Type B pancreatic cell (in vitro differentiated cells): ENCODE measurements around the gene STK31. TPM values are rescaled to one million over a fixed set of nuclear protein-coding genes. Genes with fewer than 3 reads are reported as not detected.

ENCODE experiments used
- DNase-seq: peaks from one replicate; pipeline ENCODE4 v3.0.0; 2021; ENCODE audit warnings: mixed read lengths; ENCODE audit not compliant: unreplicated experiment; ENCODE audit errors: extremely low spot score
- H3K27ac Mint-ChIP-seq: 2 replicates; pipeline ENCODE4 v1.8.0; 2021; ENCODE audit warnings: mild to moderate bottlenecking, mixed read lengths
- H3K27me3 Mint-ChIP-seq: 2 replicates; pipeline ENCODE4 v1.8.0; 2021; ENCODE audit warnings: mixed read lengths
- H3K36me3 Mint-ChIP-seq: 2 replicates; pipeline ENCODE4 v1.8.0; 2021; ENCODE audit warnings: mixed read lengths
- H3K4me1 Mint-ChIP-seq: one replicate; pipeline ENCODE4 v1.8.0; 2021; ENCODE audit warnings: mixed read lengths; ENCODE audit not compliant: unreplicated experiment
- H3K4me3 Mint-ChIP-seq: 2 replicates; pipeline ENCODE4 v1.8.0; 2021; ENCODE audit warnings: mild to moderate bottlenecking, mixed read lengths
- H3K9me3 Mint-ChIP-seq: 2 replicates; pipeline ENCODE4 v1.8.0; 2021; ENCODE audit warnings: mixed read lengths
- total RNA-seq: library from RNA; stranded (reverse); gene quantifications from 2 replicates; pipeline ENCODE4 v1.2.1, GENCODE V29; 2021; ENCODE audit warnings: low replicate concordance
- TF ChIP-seq, protein P1 (sequence below): fragments of 200-600 bp; sonication (generic); conservative IDR thresholded peaks from 2 replicates; pipeline ENCODE4 v1.5.0; 2021; ENCODE audit warnings: antibody characterized with exemption, mild to moderate bottlenecking

The STK31 gene
- total RNA-seq, 1 donor from 2014 or later, result 0.43 TPM

DNA sequence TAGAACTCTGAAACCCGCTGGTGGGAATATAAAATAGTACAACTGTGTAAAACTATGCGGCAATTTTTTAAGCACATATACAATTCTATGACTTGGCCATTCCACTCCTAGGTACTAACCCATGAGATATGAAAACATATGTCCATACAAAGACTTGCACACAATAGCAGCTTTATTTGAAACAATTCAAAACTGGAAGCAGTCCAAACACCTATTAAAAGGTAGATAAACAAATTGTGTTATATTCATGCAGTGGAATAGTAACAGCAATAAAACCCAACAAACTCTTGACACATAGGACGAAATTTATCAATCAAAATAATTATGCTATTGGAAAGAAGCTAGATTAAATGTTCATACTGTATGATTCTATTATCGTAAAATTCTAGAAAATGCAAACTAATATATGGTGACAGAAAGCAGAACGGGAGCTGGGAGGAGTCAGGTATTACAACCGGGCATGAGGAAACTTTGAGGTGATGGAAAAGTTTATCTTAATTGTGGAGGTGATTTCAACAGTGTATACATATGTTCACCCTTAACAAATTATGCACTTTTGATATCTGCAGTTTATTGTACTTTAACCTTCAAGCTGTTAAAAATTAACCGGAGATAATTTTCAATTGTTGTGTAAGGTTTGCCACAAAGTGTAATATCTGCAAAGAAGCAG, 803 bp upstream of the STK31 start:
- Mint-ChIP-seq H3K36me3 (peaks cover 21% of the 10 kb centered on the region), H3K4me1 (no peaks in the 10 kb centered on the region), H3K27ac (no peak overlapping the region), H3K4me3 (no peak overlapping the region), H3K9me3 (peaks cover 10% of the 10 kb centered on the region), H3K27me3 (peaks cover 3% of the 10 kb centered on the region)
- no peak for DNase-seq
- TF ChIP-seq, protein P1, sequence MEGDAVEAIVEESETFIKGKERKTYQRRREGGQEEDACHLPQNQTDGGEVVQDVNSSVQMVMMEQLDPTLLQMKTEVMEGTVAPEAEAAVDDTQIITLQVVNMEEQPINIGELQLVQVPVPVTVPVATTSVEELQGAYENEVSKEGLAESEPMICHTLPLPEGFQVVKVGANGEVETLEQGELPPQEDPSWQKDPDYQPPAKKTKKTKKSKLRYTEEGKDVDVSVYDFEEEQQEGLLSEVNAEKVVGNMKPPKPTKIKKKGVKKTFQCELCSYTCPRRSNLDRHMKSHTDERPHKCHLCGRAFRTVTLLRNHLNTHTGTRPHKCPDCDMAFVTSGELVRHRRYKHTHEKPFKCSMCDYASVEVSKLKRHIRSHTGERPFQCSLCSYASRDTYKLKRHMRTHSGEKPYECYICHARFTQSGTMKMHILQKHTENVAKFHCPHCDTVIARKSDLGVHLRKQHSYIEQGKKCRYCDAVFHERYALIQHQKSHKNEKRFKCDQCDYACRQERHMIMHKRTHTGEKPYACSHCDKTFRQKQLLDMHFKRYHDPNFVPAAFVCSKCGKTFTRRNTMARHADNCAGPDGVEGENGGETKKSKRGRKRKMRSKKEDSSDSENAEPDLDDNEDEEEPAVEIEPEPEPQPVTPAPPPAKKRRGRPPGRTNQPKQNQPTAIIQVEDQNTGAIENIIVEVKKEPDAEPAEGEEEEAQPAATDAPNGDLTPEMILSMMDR, result no peak

DNA sequence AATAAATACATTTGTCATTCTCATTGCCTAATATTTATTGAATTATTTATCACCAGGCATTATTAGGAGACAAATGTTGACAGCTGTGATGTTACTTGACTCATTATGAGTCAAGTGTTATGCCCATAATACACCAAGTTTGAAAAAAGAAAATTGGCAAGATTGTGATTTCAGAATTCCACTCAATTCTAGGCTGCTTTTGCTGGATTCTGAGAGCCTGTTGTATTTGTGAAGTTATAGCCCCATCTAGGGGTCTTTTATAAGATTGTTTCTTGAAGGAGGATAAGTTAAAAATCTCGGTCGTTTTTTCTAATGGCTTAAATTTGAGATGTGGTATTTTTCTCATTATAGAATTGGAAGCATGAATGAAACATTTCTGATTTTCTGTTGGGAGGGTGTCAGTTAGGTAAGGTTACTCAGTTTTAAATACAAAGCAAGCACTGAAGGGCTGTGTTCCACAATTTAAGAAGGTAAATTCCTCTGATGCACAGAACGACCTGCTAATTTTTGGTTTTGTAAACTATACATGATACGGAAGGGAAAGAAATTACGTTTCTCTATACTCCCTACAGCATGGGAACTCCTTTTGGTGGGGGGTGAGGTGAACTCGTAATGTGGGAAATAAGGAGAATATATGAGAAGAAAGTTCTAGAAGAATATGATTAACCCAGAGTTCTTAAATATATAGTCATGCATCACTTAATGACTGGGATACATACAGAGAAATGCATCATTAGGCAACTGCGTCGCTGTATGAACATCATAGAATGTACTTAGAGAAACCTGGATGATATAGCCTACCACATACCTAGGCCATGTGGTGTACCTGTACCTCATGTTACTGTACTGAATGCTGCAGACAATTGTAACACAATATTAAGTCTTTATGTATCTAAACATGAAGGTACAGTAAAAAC, 2.6 kb downstream of the STK31 start:
- TF ChIP-seq, protein P1, result peak; percentile 90
- Mint-ChIP-seq H3K27me3 (peaks cover 3% of the 10 kb centered on the region), H3K4me1 (no peaks in the 10 kb centered on the region), H3K27ac (no peak overlapping the region), H3K36me3 (no peaks in the 10 kb centered on the region), H3K9me3 (no peaks in the 10 kb centered on the region), H3K4me3 (no peak overlapping the region)
- no peak for DNase-seq

DNA sequence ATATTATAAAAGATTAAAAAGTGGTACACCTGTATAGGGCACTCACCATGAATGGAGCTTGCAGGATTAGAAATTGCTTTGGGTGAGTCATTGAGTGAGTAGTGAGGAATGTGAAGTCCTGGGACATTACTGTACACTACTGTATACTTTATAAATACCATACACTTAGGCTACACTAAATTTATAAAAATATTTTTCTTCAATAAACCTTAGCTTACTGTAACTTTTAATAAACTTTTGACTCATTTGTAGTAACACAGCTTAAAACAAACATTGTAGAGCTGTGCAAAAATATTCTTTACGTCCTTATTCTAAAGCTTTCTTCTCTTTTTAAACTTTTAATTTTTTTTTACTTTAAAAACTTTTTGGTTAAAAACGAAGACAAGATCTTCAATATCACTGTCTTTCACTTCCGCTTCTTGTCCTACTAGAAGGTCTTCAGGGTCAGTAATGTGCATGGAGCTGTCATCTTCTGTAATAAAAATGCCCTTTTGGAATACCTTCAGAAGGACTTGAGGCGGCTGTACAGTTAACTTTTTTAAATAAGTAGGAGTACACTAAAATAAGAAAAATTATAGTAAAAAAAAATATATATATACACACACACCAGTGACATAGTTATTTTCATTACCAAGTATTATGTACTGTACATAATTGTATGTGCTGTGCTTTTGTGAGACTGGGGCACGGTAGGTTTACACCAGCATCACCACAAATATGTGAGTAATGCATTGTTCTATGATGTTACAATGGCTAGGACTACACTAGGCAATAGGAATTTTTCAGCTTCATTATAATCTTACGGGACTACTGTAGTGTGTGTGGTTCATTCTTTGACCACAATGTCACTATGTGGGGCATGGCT, 3.5 kb downstream of the STK31 start:
- no peak overlapping the region for H3K27ac Mint-ChIP-seq
- H3K9me3 Mint-ChIP-seq, result no peaks in the 10 kb centered on the region
- TF ChIP-seq, protein P1, result no peak
- H3K36me3 Mint-ChIP-seq, result no peaks in the 10 kb centered on the region
- peaks cover 3% of the 10 kb centered on the region for H3K27me3 Mint-ChIP-seq
- H3K4me1 Mint-ChIP-seq, result no peaks in the 10 kb centered on the region
- no peak overlapping the region for H3K4me3 Mint-ChIP-seq
- DNase-seq, result no peak

DNA sequence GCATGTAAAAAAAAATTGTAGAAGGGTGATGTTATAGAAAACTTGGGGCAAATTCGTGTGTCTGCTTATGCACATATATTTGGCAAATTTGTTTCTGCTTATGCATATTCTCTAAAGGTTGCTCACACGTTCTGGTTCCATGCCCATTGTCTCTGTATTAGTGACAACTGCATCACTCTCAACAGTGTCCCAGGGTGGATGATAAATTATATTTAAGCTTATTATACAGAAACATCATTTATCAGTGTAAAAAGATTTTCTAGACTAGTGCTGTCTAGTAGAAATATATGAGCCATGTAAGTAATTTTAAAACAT, 4.1 kb downstream of the STK31 start:
- no peak overlapping the region for H3K27ac Mint-ChIP-seq

DNA sequence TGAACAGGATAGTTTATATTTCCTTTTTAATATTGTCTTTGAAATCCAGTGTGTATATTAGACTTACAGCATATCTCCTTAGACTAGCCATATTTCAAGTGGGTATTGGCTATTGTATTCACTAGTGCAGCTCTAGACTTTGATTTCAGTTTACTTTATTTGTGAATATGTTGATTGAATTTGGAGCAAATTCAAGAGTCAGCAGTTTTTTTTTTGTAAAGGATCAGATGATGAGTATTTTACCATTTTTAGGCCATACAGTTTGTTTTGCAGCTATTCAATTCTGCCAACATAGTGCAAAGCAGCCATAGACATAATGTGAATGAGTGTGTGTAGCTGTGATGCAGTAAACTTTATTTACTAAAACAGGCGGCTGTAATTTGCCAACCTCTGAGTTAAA, 4.6 kb downstream of the STK31 start:
- Mint-ChIP-seq H3K4me3 (no peak overlapping the region), H3K36me3 (no peaks in the 10 kb centered on the region), H3K4me1 (no peaks in the 10 kb centered on the region), H3K27ac (no peak overlapping the region), H3K9me3 (no peaks in the 10 kb centered on the region), H3K27me3 (peaks cover 3% of the 10 kb centered on the region)
- no peak for DNase-seq
- TF ChIP-seq, protein P1, result no peak

More for the DNA sequence above, 4.1 kb downstream of the STK31 start:
- DNase-seq, result no peak
- Mint-ChIP-seq H3K4me3 (no peak overlapping the region), H3K9me3 (no peaks in the 10 kb centered on the region), H3K27me3 (peaks cover 3% of the 10 kb centered on the region), H3K36me3 (no peaks in the 10 kb centered on the region), H3K4me1 (no peaks in the 10 kb centered on the region)
- TF ChIP-seq, protein P1, result no peak
